OCI-LY3 (cell line): ENCODE measurements around the gene SNCA.

Experiments
- EZH2phosphoT487 ChIP-seq: fragments of 200-600 bp; shearing (Covaris generic); IDR thresholded peaks from 2 replicates; pipeline ENCODE4 v1.6.1; 2018; ENCODE audit warnings: antibody characterized with exemption, mixed run types, low read depth
- TF ChIP-seq, protein P1 (sequence below): fragments of 200-600, 300-600 bp; sonication (generic); IDR thresholded peaks from 2 replicates; pipeline ENCODE4 v1.5.1; 2014; ENCODE audit warnings: antibody characterized with exemption, low read length, low read depth

DNA sequence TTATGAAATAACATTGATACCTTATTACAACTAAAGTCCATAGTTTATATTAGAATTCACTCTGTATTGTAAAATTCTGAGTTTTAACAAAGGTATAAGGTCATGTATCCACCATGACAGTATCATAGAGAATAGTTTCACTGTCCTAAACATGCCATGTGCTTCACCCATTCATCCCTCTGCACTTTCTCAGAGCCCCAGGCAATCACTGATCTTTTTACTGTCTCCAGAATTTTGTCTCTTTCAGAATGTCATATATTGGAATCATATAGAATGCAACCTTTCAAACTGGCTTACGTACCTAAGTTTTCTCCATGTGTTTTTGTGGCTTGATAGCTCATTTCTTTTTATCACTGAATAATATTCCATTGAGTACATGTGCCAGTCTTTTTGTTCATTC lies 33.9 kb downstream of the SNCA start:
- TF ChIP-seq, protein P1, sequence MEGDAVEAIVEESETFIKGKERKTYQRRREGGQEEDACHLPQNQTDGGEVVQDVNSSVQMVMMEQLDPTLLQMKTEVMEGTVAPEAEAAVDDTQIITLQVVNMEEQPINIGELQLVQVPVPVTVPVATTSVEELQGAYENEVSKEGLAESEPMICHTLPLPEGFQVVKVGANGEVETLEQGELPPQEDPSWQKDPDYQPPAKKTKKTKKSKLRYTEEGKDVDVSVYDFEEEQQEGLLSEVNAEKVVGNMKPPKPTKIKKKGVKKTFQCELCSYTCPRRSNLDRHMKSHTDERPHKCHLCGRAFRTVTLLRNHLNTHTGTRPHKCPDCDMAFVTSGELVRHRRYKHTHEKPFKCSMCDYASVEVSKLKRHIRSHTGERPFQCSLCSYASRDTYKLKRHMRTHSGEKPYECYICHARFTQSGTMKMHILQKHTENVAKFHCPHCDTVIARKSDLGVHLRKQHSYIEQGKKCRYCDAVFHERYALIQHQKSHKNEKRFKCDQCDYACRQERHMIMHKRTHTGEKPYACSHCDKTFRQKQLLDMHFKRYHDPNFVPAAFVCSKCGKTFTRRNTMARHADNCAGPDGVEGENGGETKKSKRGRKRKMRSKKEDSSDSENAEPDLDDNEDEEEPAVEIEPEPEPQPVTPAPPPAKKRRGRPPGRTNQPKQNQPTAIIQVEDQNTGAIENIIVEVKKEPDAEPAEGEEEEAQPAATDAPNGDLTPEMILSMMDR: no peak
- TF ChIP-seq EZH2phosphoT487: no peak
